Omental fat pad (tissue), 4 donors: Measurements from ENCODE around the gene POU5F1. TPM values are rescaled to one million over a fixed set of nuclear protein-coding genes. Genes with fewer than 3 reads are reported as not detected.
"Not testable (repeated sequence)": the region's sequence is repeated elsewhere in the genome, so short reads cannot be mapped to it uniquely, and the experiment has no call there.

ENCODE experiments used
- ATAC-seq: fragments of 150-250 bp; one replicate; pipeline ENCODE4 v1.9.1; 2016; ENCODE audit warnings: mild to moderate bottlenecking, moderate library complexity; ENCODE audit not compliant: low FRiP score
- DNase-seq: peaks from one replicate; pipeline ENCODE4 v3.0.0-alpha.2; 2019; ENCODE audit warnings: low spot score
- total RNA-seq, 4 donors: library from RNA; depleted of rRNA; stranded (reverse); fragments of >200 nt; gene quantifications; one replicate each; pipeline ENCODE4 v1.1.0, GENCODE V29; 2016
- TF ChIP-seq, protein P1 (sequence below), 3 donors: fragments of 450-650 bp; IDR thresholded peaks; one replicate each; pipeline ENCODE4 v1.5.1; 2016 to 2017; ENCODE audit warnings: antibody characterized with exemption in 3 of 3, mild to moderate bottlenecking in 3 of 3, moderate library complexity in 2 of 3

The POU5F1 gene
- total RNA-seq, 4 donors from 2014 or later, result 0.37 to 2.4 (median 1.3) TPM; not detected in 1

DNA sequence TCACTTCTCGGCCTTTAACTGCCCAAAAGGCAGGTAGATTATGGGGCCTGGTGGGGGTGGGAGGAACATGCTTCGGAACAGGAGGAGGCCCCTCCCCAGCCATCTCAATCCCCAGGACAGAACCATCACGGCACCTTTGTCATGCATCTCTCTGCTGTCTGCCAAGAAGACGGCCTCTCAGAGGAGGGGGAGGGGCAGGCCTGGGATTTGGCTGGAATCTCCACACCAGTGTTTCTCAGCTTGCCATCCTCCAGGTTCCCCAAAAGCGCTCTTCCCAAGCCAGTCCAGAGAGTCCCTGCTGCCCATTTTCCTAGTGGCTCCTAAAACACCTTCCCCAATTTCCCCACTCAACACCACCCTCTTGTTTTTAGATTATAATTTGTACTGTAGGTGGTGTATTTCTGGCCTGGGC is 2.5 kb upstream of the POU5F1 start:
- TF ChIP-seq, protein P1, sequence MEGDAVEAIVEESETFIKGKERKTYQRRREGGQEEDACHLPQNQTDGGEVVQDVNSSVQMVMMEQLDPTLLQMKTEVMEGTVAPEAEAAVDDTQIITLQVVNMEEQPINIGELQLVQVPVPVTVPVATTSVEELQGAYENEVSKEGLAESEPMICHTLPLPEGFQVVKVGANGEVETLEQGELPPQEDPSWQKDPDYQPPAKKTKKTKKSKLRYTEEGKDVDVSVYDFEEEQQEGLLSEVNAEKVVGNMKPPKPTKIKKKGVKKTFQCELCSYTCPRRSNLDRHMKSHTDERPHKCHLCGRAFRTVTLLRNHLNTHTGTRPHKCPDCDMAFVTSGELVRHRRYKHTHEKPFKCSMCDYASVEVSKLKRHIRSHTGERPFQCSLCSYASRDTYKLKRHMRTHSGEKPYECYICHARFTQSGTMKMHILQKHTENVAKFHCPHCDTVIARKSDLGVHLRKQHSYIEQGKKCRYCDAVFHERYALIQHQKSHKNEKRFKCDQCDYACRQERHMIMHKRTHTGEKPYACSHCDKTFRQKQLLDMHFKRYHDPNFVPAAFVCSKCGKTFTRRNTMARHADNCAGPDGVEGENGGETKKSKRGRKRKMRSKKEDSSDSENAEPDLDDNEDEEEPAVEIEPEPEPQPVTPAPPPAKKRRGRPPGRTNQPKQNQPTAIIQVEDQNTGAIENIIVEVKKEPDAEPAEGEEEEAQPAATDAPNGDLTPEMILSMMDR (IDR thresholded peaks at IDR 0.05), result no peak
- DNase-seq (no peak), ATAC-seq (no peak)

DNA sequence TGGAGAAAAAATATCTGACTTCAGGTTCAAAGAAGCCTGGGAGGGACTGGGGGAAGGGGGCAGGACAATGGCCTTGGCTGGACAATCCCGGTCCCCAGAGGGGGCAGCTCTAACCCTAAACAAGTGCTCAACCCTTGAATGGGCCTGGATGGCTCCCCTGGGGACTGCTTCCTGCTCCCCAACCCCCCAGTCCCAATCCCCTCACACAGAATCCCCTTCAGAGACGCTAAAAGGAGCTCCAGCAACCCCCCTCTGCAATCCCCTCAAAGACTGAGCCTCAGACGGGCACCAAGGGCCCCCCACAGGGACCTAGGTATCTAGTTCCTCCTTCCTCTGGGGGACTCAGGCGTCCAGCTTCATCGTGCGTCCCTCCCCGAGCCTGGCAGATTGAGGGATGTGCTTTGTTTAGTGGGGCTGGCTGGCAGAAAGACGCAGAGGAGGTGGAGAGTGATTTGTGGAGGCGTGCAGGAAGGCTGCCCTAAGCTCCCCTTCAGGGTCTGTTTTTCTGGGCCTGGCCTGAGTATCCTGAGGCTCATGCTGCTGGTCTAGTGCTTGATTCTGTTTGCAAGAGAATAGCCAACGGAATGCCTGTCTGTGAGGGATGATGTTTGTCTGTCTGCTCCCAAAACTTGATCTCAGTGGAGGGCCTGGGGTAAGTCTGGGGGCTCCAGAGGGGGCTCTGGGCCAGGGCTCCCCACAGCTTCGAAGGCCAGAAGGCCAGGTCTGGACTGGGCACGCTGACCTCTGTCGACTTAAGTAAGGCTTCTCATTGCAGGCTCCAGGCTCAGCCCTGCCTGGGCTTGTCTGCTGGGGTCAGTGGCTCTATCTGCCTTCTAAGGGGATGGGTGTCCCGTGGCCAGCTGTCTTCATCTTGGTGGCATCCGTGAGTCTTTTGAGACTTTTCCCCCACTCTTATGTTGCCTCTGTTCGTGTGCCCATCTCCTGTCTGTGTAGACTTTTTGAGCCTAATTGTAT is 1.7 kb upstream of the POU5F1 start:
- TF ChIP-seq, protein P1 (IDR thresholded peaks at IDR 0.05), result no peak
- ATAC-seq, result no peak
- DNase-seq, result no peak

DNA sequence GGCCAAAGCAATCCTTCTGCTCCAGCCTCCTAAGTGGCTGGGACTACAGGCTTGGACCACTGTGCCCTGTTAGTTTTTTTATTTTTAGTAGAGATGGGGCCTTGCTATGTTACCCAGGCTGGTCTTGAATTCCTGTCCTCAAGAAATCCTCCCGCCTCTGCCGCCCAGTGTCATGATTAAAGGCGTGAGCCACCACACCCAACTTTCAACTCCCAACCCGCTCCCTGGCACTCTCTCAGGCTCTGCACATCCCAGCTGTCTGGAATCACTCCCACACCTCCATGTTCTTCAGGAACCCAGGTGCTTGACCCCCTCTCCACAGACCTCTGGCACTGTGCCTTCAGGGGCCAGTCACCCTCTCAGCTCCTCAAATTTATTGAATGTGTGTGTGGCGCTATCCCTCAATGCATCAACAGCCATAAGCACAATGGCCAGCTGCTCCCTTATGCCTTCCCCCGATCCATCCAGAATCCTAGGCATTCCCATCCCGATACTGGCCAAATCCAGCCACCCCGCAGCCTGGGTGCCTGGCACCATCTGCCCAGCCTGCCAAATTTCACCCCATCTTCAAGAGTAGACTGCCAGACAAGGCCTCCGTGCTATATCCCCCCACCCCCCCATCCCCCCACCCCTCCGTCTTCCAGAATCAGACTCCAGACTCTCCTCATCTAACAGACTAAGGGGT is 647 bp upstream of the POU5F1 start:
- DNase-seq (no peak), ATAC-seq (no peak)

DNA sequence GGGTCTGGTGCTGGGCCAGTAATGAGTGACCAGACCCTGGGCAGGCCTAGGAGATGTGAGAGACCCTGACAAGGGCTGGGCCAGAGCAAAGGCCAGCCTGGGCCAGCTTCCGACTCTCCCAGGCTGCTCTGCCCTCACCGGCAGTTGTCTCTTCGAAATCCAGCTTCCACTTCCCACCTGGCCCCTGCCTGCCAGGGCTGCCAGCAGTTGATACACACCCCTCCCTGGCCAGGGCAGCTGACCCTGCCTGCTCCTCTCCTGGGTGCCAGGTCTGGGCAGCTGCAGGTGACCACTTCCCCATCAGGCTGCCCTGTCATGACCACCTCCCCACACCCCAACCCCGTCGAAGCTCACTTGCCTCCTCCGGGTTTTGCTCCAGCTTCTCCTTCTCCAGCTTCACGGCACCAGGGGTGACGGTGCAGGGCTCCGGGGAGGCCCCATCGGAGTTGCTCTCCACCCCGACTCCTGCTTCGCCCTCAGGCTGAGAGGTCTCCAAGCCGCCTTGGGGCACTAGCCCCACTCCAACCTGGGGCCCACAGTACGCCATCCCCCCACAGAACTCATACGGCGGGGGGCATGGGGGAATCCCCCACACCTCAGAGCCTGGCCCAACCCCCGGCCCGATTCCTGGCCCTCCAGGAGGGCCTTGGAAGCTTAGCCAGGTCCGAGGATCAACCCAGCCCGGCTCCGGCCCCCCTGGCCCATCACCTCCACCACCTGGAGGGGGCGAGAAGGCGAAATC is 453 bp downstream of the POU5F1 start:
- not testable (repeated sequence) for DNase-seq, ATAC-seq

More for the DNA sequence above, 647 bp upstream of the POU5F1 start:
- TF ChIP-seq, protein P1 (IDR thresholded peaks at IDR 0.05), result no peak

DNA sequence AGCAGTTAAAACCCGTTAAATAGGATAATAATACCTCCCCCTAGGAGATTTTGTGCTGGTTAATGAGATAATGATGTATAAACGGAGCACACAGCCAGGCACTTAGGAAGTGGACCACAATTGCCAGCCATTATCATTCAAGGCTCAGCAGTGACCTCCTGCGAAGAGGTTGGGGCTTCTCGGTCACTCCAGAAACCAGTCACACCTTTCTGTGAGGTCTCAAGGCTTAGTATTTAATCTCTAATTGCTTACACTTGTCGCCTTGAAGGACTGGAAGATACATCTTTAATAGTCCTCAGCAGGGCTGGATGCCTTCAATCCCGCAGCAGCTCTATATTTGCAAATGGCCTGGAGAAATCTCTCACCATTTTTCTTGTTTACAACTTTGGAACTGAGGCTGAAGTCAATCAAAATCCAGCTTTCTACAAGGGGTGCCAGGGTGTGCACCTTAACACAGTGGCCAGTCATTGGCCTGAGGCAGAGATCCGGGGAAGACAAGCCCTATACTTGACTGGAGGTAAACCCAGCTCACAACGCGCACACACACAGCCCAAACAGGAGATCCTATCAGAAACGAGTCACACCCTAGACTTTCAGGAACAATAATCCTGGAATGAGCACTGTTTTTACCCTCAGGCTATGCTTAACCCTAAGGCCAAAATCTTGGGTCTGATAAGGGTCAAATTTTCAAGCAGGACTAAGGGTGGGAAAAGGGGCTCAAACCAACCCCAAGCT is 1.2 kb downstream of the POU5F1 start:
- ATAC-seq, result no peak
- TF ChIP-seq, protein P1 (IDR thresholded peaks at IDR 0.05), result no peak
- no peak for DNase-seq

DNA sequence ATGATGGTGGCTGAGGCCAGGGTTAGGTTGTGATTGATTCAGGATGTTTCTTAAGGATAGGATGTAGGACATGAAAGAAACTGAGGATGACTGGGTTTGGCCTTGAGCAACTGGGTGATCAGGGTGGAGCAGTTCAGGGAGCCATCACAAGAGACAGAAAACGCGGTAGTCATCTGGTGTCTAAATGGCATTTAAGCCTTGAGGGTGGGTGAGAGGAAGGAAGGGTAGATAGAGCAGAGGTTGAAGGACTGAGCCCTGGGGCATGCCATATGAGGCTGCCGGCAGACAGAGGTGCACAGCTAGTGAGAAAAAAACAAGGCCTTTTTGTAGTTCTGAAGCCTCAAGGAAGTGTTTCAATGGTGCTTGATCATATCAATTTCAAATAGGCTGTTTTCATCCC is 1.9 kb downstream of the POU5F1 start:
- no peak for DNase-seq
- no peak for ATAC-seq
- TF ChIP-seq, protein P1 (IDR thresholded peaks at IDR 0.05), result no peak
